IMR-90 (cell line): ENCODE data around the gene ZNF534. TPM values are rescaled to one million over a fixed set of nuclear protein-coding genes. Genes with fewer than 3 reads are reported as not detected.

Experiments
- microRNA-seq, 2 experiments: library from miRNA; stranded (forward) in 1 of 2; unstranded in 1 of 2; fragments of 10-50 nt in 1 of 2; fragments of <30 nt in 1 of 2; gene quantifications in 1 of 2; microRNA quantifications in 1 of 2; one replicate each; pipeline versions ENCODE3 to v1.1.0; 2013 to 2020; ENCODE audit not compliant: insufficient read depth in 1 of 2, insufficient read length in 1 of 2, unreplicated experiment in 1 of 2
- polyA plus RNA-seq, 3 experiments: library from polyadenylated mRNA; depleted of rRNA; stranded (reverse); fragments of >200 nt; gene quantifications; 2 replicates each; pipeline ENCODE4 v1.2.3, GENCODE V29; 2012; ENCODE audit warnings: low replicate concordance in 1 of 3
- small RNA-seq, 5 experiments: library from RNA; depleted of rRNA; stranded (forward); fragments of <200 nt; gene quantifications; one replicate each; pipeline ENCODE3, GENCODE V24; 2012
- total RNA-seq: library from RNA; depleted of rRNA; stranded (reverse); fragments of >200 nt; gene quantifications from 2 replicates; pipeline ENCODE4 v1.2.3, GENCODE V29; 2012; rRNA removed

The ZNF534 gene
- total and polyA plus RNA-seq, 2 of the 4 experiments (the other 2 are of a cell fraction) = not detected

Small RNA genes within 50 kb of the gene (microRNA-seq; reads per million reads assigned to microRNA genes)
- not detected for gene AC010332.1 (ENCODE audit: insufficient read depth, insufficient read length)

Small RNA genes within 50 kb of the gene (small RNA-seq; reads per million reads assigned to genes)
- gene AC010332.1 = 0 reads per million in 5 experiments

Other genes with a start within 250 kb of the ZNF534 start
- 137 and 173 TPM in 2 replicates for gene PPP2R1A, start 239.1 kb upstream of the ZNF534 start, total RNA-seq
- 250 and 292 TPM in 2 replicates for gene PPP2R1A, start 239.1 kb upstream of the ZNF534 start, polyA plus RNA-seq (2012; rRNA removed)
- 18.9 and 20.4 TPM in 2 replicates for gene ZNF766, start 159.6 kb upstream of the ZNF534 start, total RNA-seq
- gene ZNF766, start 159.6 kb upstream of the ZNF534 start, polyA plus RNA-seq (2012; rRNA removed) = 3.4 and 4.9 TPM in 2 replicates
- gene ZNF480, start 132.0 kb upstream of the ZNF534 start, total RNA-seq = 10.9 and 22.5 TPM in 2 replicates
- 3.6 and 6.3 TPM in 2 replicates for gene ZNF480, start 132.0 kb upstream of the ZNF534 start, polyA plus RNA-seq (2012; rRNA removed)
- gene ZNF610, start 92.9 kb upstream of the ZNF534 start, total RNA-seq = 3.6 TPM in 2 replicates
- 1.1 and 1.6 TPM in 2 replicates for gene ZNF610, start 92.9 kb upstream of the ZNF534 start, polyA plus RNA-seq (2012; rRNA removed)
- 28.9 and 40.3 TPM in 2 replicates for gene ZNF880, start 59.2 kb upstream of the ZNF534 start, total RNA-seq
- gene ZNF880, start 59.2 kb upstream of the ZNF534 start, polyA plus RNA-seq (2012; rRNA removed) = 14.3 and 17.4 TPM in 2 replicates
- gene ZNF528, start 31.3 kb upstream of the ZNF534 start, total RNA-seq = 14.3 and 16.4 TPM in 2 replicates
- gene ZNF528, start 31.3 kb upstream of the ZNF534 start, polyA plus RNA-seq (2012; rRNA removed) = 10.1 and 14.3 TPM in 2 replicates
- 2.8 and 4.1 TPM in 2 replicates for gene ZNF578, start 24.4 kb downstream of the ZNF534 start, total RNA-seq
- gene ZNF578, start 24.4 kb downstream of the ZNF534 start, polyA plus RNA-seq (2012; rRNA removed) = 1.2 and 1.4 TPM in 2 replicates
- gene ZNF808, start 98.5 kb downstream of the ZNF534 start, total RNA-seq = 19.9 and 22.8 TPM in 2 replicates
- gene ZNF808, start 98.5 kb downstream of the ZNF534 start, polyA plus RNA-seq (2012; rRNA removed) = 2.3 and 3.6 TPM in 2 replicates
- 12.2 and 12.5 TPM in 2 replicates for gene ZNF701, start 141.1 kb downstream of the ZNF534 start, total RNA-seq
- 3.1 and 3.8 TPM in 2 replicates for gene ZNF701, start 141.1 kb downstream of the ZNF534 start, polyA plus RNA-seq (2012; rRNA removed)
- gene ZNF83, start 209.2 kb downstream of the ZNF534 start, total RNA-seq = 36.9 and 42.8 TPM in 2 replicates
- gene ZNF83, start 209.2 kb downstream of the ZNF534 start, polyA plus RNA-seq (2012; rRNA removed) = 22.3 and 32.9 TPM in 2 replicates